HG03432 (cell line): ENCODE measurements around the gene CLDN20.
"Not testable (repeated sequence)": the region's sequence is repeated elsewhere in the genome, so short reads cannot be mapped to it uniquely, and the experiment has no call there.

ENCODE experiments used
- ATAC-seq: cut with Tn5 transposase; IDR thresholded peaks from one replicate; pipeline ENCODE4 v1.9.1; 2021; ENCODE audit warnings: mild to moderate bottlenecking, moderate library complexity; ENCODE audit not compliant: unreplicated experiment

The CLDN20 gene

DNA sequence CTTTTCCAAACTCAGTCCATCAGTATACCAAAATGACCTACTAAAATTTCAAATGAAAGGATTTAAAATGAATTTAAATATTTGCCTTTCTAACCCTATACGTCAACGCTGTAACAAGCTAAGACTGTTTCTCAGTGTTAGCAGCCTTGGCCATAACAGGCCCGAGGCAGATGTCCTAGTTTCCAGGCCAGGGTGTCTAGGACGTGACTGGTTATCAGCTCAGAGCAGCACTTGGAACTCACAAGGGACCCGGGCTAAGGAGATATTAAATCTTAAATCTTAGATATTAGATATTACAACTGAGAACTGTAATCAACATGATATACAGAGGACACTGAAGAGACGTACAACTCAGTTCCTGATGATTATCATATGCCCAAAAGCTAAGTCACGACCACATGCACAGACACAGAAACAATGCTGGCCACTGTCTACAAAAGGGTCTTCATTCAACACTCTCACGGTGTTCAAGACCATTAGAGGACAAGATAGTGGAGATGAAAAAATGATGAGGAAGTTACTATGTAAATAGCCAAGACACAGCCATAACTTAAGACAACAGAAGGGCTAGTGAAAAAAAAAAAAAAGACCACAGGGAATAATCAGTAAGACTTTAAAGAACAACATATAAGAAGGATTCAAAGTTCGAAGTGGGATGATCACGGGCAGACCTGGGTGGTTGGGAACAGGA is at the start of gene CLDN20:
Gene CLDN20 (plus strand): TSS at position 641 of the 691 bp plus-strand sequence. CDS start 11,707 bp downstream, outside the sequence.
- ATAC-seq, result no peak

- ATAC-seq, result no peak
Observed at GRCh38 chr6:155215906-155216305, 47.9 kb upstream of the CLDN20 start.

DNA sequence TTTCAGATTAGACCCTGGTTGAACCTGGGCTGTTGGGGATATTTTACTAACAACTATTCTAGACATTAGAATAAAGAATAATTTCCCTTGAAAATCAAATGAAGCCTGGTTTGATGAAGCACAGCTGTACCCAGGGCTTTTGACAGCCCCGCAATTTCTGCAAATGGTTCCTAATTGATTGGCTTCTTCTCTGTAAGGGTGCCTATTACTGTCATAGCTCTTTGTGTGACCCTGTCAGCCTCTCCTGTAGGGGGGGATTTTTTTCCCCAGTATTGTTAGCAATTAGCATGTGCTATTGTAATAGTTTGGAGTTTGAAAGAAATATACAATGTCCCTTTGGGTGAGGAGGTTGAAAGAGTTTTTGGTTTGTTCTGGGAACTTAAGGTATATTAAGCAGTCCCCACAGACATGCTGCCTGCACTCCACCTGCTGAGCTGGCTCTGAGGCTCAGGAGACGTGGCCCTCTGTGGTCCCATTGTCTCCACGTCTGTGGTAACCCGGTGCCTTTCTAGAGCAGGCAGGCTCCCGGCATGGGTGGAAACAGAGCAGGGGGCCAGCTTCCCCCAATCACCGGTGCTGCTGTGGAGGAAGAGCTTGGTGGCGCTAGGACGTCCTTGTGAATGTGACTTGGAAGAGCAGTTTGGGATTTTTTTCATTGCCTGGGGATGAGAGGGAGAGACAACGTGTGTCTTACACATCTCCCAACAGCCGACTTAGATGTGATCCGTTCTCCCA is 47.3 kb upstream of the CLDN20 start:
- ATAC-seq, result no peak

GRCh38 chr6:155218711-155219110 is 45.1 kb upstream of the CLDN20 start:
- ATAC-seq, result not testable (repeated sequence)

GRCh38 chr6:155219299-155219698 is 44.5 kb upstream of the CLDN20 start:
- ATAC-seq, result no peak

DNA sequence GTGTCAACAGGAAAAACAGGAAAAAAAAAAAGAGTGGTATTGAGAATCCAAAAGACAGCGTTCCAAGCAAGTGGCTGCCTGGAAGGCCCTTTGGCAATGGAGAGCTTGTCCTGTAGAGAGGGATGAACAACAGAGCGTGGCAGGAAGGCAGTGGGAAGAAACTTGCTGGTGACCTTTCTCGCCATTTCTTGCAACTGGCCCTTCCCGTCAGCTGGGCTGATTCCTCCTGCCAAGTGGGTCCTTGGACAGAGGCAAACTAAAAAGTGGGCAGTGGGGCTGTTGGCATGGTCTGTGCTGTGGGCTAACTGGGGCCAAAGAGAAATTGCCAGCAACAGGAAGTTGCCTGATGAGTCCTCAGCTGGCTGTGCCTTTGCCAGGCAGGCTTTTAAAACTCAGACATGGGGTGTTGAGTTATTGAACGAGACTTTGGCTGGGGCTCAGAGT is 43.9 kb upstream of the CLDN20 start:
- no peak for ATAC-seq

GRCh38 chr6:155221086-155221485 is 42.7 kb upstream of the CLDN20 start:
- no peak for ATAC-seq

- no peak for ATAC-seq
Observed at GRCh38 chr6:155222506-155222905, 41.3 kb upstream of the CLDN20 start.

- peak; percentile 98 for ATAC-seq
Observed at GRCh38 chr6:155223646-155224451, 40.0 kb upstream of the CLDN20 start.

DNA sequence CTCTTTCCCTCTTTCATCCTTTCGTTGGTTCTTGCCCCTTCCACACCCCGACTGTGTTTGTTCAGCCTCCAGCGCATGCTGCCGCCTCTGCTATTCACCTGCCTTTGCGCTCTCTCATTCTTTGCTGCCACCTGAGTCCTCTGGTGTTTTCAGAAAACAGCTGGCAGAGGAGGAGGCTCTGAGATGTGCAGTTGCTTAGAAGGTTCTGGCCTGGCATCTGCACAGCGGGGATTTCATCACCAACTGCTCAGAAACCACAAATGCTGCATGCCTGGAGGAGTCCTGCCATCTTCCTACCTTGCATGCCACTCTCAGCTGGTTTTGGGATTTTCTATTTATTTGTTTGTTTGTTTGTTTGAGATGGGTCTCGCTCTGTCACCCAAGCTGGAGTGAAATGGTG is 39.2 kb upstream of the CLDN20 start:
- ATAC-seq, result no peak

DNA sequence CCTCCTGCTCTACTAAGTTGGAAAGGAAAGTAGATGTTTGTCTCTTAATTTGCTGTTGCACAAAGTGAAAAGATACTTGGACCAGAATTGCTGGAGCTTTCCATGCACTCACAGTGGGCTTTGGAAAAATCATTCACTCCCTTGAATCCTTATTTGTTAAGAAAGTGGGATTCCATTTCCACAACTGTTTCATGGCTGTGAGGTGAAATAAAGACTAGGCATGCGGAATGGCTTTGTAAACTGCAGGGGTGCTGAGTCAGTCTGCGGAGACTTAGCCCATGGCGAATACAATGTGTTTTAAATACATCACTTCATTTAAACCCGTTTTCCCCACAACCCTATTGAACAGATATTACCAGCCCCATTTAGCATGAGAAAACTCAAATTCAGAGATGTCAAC is 36.8 kb upstream of the CLDN20 start:
- no peak for ATAC-seq

DNA sequence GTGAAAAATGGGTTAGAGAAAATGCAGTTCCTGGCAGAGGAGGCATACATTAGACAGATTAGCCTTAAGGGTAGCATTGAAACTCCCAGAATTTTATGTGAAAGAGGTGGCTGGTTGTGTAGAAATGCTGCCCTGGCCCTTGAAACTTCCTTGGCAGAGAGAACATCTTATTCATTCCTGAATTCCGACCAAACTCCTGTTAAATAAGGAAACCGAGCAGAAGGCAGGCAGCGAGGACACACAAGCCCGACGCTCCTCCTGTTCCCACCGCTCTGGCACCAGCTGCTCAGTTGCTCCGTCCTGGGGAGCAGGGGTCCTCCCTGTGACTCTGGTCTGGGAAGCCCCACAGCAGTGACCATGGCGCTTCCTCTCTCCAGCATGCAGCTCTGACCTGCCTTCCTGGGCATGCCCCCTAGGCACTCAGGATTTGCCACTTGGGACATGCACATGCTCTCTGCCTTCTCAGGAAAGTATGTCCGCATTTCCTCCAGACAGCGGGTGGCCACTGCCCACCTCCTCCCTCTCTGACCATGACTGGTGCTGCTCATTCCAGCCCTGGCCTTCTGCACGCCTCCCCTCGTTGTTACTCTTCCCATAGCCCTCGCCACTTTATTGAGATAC is 35.2 kb upstream of the CLDN20 start:
- no peak for ATAC-seq

DNA sequence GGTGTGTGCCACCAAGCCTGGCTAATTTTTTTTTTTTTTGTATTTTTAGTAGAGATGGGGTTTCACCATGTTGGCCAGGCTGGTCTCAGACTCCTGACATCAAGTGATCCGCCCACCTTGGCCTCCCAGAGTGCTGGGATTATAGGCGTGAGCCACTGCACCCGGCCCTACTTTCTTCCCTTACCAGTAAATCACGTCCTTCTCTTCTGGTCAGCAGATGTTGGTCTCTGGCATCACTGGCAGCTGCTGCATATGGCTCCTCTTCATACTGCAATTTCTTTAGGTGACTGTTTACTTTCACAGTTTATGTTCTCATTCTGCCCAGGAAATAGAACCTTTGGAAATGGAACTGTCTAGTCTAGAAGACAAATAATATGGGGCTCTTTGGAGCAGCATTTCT is 32.8 kb upstream of the CLDN20 start:
- not testable (repeated sequence) for ATAC-seq

DNA sequence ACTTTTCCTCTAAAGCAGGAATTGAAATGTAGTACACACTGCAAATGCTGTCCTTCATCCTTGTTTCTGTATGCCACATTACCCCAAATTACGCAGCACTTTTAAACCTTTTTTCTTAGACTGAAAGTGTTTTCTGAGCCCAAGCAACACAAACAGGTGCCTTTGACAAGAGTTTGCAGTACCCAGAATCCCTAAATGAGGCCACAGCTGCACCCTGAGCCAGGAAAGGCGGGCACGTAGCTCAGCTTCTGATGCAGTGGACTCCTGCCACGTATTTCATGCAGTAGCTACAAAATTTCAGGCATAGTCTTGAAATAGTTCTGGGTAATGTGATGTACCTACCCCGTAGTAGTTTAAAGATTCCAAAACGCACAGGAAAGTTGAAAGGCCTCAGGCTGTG is 31.0 kb upstream of the CLDN20 start:
- no peak for ATAC-seq

- no peak for ATAC-seq
Observed at GRCh38 chr6:155234167-155234566, 29.6 kb upstream of the CLDN20 start.

GRCh38 chr6:155234687-155235086 is 29.1 kb upstream of the CLDN20 start:
- no peak for ATAC-seq

DNA sequence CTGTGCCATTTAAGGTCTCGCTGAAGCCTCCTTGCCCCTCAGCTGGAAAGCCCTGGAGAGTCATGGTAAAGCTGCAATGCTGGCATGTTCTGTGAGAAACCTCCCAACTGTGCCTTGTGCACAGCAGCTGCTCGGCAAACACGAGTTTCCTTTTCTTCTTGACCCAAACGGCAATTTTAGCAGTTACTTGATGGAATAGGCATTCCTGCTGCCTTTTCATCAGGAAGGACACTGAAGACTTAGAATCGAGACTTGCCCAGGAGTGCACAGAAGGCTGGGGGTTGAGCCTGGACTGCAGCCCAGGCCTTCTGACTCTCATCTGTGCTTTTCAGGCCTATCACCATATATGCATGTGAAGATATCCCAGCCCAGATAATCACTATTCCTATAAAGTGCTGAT is 28.7 kb upstream of the CLDN20 start:
- no peak for ATAC-seq

DNA sequence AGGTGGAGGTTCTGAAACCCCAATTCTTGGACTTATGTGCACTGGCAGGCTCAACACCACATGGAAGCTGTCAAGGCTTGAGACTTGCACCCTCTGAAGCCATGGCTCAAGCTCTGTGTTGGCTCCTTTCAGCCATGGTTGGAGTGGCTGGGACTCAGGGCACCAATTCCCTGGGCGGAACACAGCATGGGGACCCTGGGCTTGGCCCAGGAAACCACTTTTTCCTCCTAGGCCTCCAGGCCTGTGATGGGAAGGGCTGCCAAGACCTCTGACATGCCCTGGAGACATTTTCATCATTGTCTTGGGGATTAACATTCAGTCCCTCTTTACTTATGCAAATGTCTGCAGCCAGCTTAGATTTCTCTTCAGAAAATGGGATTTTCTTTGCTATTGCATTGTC is 26.2 kb upstream of the CLDN20 start:
- no peak for ATAC-seq

GRCh38 chr6:155240905-155241600 is 22.8 kb upstream of the CLDN20 start:
- no peak for ATAC-seq

DNA sequence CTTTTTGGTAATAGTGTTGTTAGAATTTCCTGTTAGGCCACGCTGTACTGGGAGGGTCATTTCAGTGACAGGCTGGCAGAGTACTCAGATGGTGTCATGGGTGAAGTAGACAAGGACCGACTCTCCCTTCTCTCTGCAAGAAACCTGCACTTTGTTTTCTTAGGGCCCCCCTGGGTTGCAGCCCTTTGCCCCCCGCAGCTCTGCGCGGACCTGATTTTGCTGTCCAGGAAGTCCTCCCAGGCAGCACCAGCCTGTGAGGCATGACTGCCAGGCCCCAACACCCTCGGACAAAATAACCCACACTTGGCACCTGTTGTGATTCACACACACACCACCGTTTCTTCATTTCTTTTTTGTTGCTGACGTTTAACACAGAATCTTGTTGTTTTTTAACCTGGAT is 21.8 kb upstream of the CLDN20 start:
- ATAC-seq, result no peak

- no peak for ATAC-seq
Observed at GRCh38 chr6:155244434-155244833, 19.4 kb upstream of the CLDN20 start.
